Peyer's patch (tissue), 4 donors: ENCODE results near the gene CHST15.

Source experiments
- POLR2A ChIP-seq, 2 donors: fragments of 450-650 bp; IDR thresholded peaks; one replicate each; pipeline ENCODE4 v1.5.1; 2017; ENCODE audit warnings: antibody characterized with exemption in 2 of 2, mild to moderate bottlenecking in 2 of 2, moderate library complexity in 2 of 2
- TF ChIP-seq, protein P1 (sequence below), 6 experiments: fragments of 450-650 bp in 4 of 6; fragments of 200-600 bp in 2 of 6; sonication (generic) in 1 of 6; IDR thresholded peaks; one replicate each; pipeline ENCODE4 v1.5.1; 2017 to 2019; ENCODE audit warnings: antibody characterized with exemption in 6 of 6, mild to moderate bottlenecking in 3 of 6, moderate library complexity in 1 of 6

DNA sequence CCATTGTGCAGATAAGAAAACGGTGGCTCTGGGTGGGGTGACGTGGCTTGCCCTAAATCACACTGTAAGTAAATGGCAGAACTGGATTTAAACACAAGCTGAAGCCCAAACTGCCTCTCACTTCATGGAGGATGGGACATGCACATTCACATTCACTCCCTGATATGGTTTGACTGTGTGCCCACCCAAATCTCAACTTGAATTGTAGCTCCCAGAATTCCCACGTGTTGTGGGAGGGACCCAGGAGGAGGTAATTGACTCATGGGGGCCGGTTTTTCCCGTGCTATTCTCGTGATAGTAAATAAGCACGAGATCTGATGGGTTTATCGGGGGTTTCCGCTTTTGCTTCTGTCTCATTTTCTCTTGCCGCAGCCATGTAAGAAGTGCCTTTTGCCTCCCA lies 32.4 kb downstream of the CHST15 start:
- TF ChIP-seq, protein P1, sequence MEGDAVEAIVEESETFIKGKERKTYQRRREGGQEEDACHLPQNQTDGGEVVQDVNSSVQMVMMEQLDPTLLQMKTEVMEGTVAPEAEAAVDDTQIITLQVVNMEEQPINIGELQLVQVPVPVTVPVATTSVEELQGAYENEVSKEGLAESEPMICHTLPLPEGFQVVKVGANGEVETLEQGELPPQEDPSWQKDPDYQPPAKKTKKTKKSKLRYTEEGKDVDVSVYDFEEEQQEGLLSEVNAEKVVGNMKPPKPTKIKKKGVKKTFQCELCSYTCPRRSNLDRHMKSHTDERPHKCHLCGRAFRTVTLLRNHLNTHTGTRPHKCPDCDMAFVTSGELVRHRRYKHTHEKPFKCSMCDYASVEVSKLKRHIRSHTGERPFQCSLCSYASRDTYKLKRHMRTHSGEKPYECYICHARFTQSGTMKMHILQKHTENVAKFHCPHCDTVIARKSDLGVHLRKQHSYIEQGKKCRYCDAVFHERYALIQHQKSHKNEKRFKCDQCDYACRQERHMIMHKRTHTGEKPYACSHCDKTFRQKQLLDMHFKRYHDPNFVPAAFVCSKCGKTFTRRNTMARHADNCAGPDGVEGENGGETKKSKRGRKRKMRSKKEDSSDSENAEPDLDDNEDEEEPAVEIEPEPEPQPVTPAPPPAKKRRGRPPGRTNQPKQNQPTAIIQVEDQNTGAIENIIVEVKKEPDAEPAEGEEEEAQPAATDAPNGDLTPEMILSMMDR (IDR thresholded peaks at IDR 0.05): no peak
- TF ChIP-seq POLR2A (IDR thresholded peaks at IDR 0.05): no peak
